ENCODE results near the gene PTPRK. TPM values are rescaled to one million over a fixed set of nuclear protein-coding genes. Genes with fewer than 3 reads are reported as not detected.
"Not testable (repeated sequence)": the region's sequence is repeated elsewhere in the genome, so short reads cannot be mapped to it uniquely, and the experiment has no call there.

Gene PTPRK
- total RNA-seq, 1 experiment from 2014 or later: 34.2 TPM

DNA sequence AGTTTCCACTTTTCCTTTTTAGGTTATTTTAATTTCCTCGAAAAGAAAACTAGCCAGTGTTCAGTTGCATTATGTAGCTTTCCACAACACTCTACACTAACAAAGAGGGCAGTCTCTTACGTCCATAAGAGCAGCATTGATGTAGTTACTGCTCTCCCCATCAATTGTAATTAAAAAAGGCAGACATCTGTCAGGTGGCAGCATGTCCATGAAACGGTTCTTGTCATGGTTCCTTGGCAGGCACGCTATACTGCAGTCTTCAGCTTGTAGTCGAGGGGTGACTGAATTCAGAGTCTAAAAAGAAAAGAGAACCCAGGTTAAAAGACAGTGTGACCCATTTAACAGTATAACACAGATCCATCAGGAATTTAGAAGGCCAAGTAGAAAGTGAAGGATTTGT, 539.4 kb downstream of the PTPRK start:
- intact Hi-C loops (cut with micrococcal nuclease): no loop called here
- TF ChIP-seq EGR1 (IDR thresholded peaks at IDR 0.05; ENCODE audit: low read depth) (no peak), ELF1 (IDR thresholded peaks at IDR 0.05; ENCODE audit: borderline replicate concordance, low read depth) (no peak)
- ChIA-PET RAD21 (ENCODE audit: low non-redundant PET in 1 of 2, low total read pairs in 2 of 2, uncharacterized antibody in 2 of 2, unreplicated experiment in 2 of 2) (no interaction called here), CTCF (no interaction called here), POLR2A (no interaction called here)
- H3K9me3 ChIP-seq (ENCODE audit: control insufficient read depth in 1 of 2, insufficient read depth in 1 of 2, low read depth in 1 of 2, low read length in 2 of 2): no peaks in the 10 kb centered on the region
- H3K27me3 ChIP-seq (ENCODE audit: insufficient read depth, low read length): no peaks in the 10 kb centered on the region
- no peaks in the 10 kb centered on the region for H3K4me1 ChIP-seq (ENCODE audit: control insufficient read depth in 1 of 2, insufficient read depth in 2 of 2, low read length in 2 of 2)
- H3K9me2 ChIP-seq (ENCODE audit: insufficient read depth): no peaks in the 10 kb centered on the region
- no peaks in the 10 kb centered on the region for H4K20me1 ChIP-seq (ENCODE audit: insufficient read depth)
- ATAC-seq (no peak), DNase-seq (ENCODE audit: low read depth, low spot score) (no peak)
- H3K79me2 ChIP-seq (ENCODE audit: insufficient read depth, low read length): no peaks in the 10 kb centered on the region
- H3K36me3 ChIP-seq (ENCODE audit: control insufficient read depth in 1 of 2, insufficient read depth in 2 of 2, low read length in 2 of 2): no peaks in the 10 kb centered on the region; a peak in 1 of 4 replicates
- H3K27ac ChIP-seq (ENCODE audit: low read depth, low read length): no peak overlapping the region
- H3K9ac ChIP-seq (ENCODE audit: low read length): no peak overlapping the region
- no TSS peak for BruUV-seq (replicated peaks)
- H3K4me3 ChIP-seq (replicated peaks in 1 of 2; ENCODE audit: low read depth in 1 of 2, low read length in 2 of 2): no peak overlapping the region
- H3K4me2 ChIP-seq (ENCODE audit: low read length): no peak overlapping the region
- no peak overlapping the region for H2AFZ ChIP-seq (ENCODE audit: low read depth, low read length, poor library complexity, severe bottlenecking)

DNA sequence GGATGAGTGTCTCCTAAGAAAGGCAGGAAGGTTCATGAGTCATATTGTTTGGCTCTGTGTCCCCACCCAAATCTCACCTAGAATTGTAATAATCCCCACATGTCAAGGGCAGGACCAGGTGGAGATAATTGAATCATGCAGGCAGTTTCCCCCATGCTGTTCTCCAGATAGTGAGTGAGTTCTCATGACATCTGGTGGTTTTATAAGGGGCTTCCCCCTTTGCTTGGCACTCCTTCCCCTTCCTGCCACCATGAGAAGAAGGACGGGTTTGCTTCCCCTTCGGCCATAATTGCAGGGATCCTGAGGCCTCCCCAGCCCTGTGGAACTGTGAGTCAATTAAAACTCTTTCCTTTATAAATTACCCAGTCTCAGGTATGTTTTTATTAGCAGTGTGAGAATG, 542.2 kb downstream of the PTPRK start:
- DNase-seq (ENCODE audit: low read depth, low spot score); ATAC-seq; H3K27ac ChIP-seq (ENCODE audit: low read depth, low read length); intact Hi-C loops (cut with micrococcal nuclease); POLR2A ChIA-PET; H3K9me3 ChIP-seq (ENCODE audit: control insufficient read depth in 1 of 2, insufficient read depth in 1 of 2, low read depth in 1 of 2, low read length in 2 of 2); H3K4me2 ChIP-seq (ENCODE audit: low read length); H4K20me1 ChIP-seq (ENCODE audit: insufficient read depth); H3K36me3 ChIP-seq (ENCODE audit: control insufficient read depth in 1 of 2, insufficient read depth in 2 of 2, low read length in 2 of 2); H3K9me2 ChIP-seq (ENCODE audit: insufficient read depth); BruUV-seq (replicated peaks); H3K4me3 ChIP-seq (replicated peaks in 1 of 2; ENCODE audit: low read depth in 1 of 2, low read length in 2 of 2); CTCF ChIA-PET; RAD21 ChIA-PET (ENCODE audit: low non-redundant PET in 1 of 2, low total read pairs in 2 of 2, uncharacterized antibody in 2 of 2, unreplicated experiment in 2 of 2); H2AFZ ChIP-seq (ENCODE audit: low read depth, low read length, poor library complexity, severe bottlenecking); H3K4me1 ChIP-seq (ENCODE audit: control insufficient read depth in 1 of 2, insufficient read depth in 2 of 2, low read length in 2 of 2); H3K79me2 ChIP-seq (ENCODE audit: insufficient read depth, low read length); H3K9ac ChIP-seq (ENCODE audit: low read length); H3K27me3 ChIP-seq (ENCODE audit: insufficient read depth, low read length): not testable (repeated sequence)

DNA sequence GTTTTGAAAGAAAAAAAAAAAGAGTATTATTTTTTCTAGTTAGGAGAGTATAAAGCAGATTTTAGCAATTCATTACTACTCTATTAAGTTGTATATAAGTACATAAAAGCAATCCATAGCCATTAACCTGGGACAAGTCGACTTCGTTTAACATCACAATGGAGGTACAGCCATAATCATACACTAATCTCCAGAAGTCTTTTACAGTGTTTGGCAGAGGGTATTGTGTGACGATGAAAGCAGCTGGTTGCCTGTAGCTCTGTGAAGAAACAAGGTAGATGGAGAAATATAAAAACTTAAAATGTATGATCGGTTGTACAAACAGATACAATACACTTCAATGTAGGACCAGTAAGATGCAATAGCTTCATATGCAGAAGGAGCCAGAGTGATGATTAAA, 543.6 kb downstream of the PTPRK start:
- RAD21 ChIA-PET (ENCODE audit: low non-redundant PET in 1 of 2, low total read pairs in 2 of 2, uncharacterized antibody in 2 of 2, unreplicated experiment in 2 of 2): no interaction called here
- H4K20me1 ChIP-seq (ENCODE audit: insufficient read depth): no peaks in the 10 kb centered on the region
- DNase-seq (ENCODE audit: low read depth, low spot score): no peak

More for the DNA sequence above, 543.6 kb downstream of the PTPRK start:
- Histone ChIP-seq H2AFZ (ENCODE audit: low read depth, low read length, poor library complexity, severe bottlenecking) (no peak overlapping the region), H3K9me3 (ENCODE audit: control insufficient read depth in 1 of 2, insufficient read depth in 1 of 2, low read depth in 1 of 2, low read length in 2 of 2) (no peaks in the 10 kb centered on the region), H3K36me3 (ENCODE audit: control insufficient read depth in 1 of 2, insufficient read depth in 2 of 2, low read length in 2 of 2) (no peaks in the 10 kb centered on the region; a peak in 1 of 4 replicates), H3K4me1 (ENCODE audit: control insufficient read depth in 1 of 2, insufficient read depth in 2 of 2, low read length in 2 of 2) (peaks cover 0 to 6% of the 10 kb centered on the region in 2 experiments; a peak in 1 of 4 replicates), H3K4me2 (ENCODE audit: low read length) (no peak overlapping the region), H3K27me3 (ENCODE audit: insufficient read depth, low read length) (no peaks in the 10 kb centered on the region), H3K79me2 (ENCODE audit: insufficient read depth, low read length) (no peaks in the 10 kb centered on the region), H3K4me3 (replicated peaks in 1 of 2; ENCODE audit: low read depth in 1 of 2, low read length in 2 of 2) (no peak overlapping the region), H3K9ac (ENCODE audit: low read length) (no peak overlapping the region), H3K9me2 (ENCODE audit: insufficient read depth) (no peaks in the 10 kb centered on the region), H3K27ac (ENCODE audit: low read depth, low read length) (no peak overlapping the region)
- BruUV-seq (replicated peaks): no TSS peak
- CTCF ChIA-PET: interaction anchor here (0.5 kb wide), 1 partner anchor 69 kb away, joined by 5 read pairs; no protein-coding TSS in a partner anchor
- intact Hi-C loops (cut with micrococcal nuclease): no loop called here
- no peak for TF ChIP-seq SIN3A (IDR thresholded peaks at IDR 0.05; ENCODE audit: low read depth)
- TF ChIP-seq, protein P1, sequence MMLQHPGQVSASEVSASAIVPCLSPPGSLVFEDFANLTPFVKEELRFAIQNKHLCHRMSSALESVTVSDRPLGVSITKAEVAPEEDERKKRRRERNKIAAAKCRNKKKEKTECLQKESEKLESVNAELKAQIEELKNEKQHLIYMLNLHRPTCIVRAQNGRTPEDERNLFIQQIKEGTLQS (IDR thresholded peaks at IDR 0.05): no peak
- TF ChIP-seq EZH2 (IDR thresholded peaks at IDR 0.05): no peak
- no peak for TF ChIP-seq YY1 (IDR thresholded peaks at IDR 0.05; ENCODE audit: extremely low read depth, insufficient replicate concordance, low read depth, low read length)
- no peak for TF ChIP-seq EZH2phosphoT487 (IDR thresholded peaks at IDR 0.05; ENCODE audit: borderline replicate concordance)
- TF ChIP-seq TCF7L2 (IDR thresholded peaks at IDR 0.05; ENCODE audit: borderline replicate concordance, extremely low read depth, insufficient read depth, insufficient read length): no peak
- TF ChIP-seq, protein P2, sequence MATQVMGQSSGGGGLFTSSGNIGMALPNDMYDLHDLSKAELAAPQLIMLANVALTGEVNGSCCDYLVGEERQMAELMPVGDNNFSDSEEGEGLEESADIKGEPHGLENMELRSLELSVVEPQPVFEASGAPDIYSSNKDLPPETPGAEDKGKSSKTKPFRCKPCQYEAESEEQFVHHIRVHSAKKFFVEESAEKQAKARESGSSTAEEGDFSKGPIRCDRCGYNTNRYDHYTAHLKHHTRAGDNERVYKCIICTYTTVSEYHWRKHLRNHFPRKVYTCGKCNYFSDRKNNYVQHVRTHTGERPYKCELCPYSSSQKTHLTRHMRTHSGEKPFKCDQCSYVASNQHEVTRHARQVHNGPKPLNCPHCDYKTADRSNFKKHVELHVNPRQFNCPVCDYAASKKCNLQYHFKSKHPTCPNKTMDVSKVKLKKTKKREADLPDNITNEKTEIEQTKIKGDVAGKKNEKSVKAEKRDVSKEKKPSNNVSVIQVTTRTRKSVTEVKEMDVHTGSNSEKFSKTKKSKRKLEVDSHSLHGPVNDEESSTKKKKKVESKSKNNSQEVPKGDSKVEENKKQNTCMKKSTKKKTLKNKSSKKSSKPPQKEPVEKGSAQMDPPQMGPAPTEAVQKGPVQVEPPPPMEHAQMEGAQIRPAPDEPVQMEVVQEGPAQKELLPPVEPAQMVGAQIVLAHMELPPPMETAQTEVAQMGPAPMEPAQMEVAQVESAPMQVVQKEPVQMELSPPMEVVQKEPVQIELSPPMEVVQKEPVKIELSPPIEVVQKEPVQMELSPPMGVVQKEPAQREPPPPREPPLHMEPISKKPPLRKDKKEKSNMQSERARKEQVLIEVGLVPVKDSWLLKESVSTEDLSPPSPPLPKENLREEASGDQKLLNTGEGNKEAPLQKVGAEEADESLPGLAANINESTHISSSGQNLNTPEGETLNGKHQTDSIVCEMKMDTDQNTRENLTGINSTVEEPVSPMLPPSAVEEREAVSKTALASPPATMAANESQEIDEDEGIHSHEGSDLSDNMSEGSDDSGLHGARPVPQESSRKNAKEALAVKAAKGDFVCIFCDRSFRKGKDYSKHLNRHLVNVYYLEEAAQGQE (IDR thresholded peaks at IDR 0.05; ENCODE audit: low read depth): no peak
- POLR2A ChIA-PET: no interaction called here
- ATAC-seq: no peak
